HG02759 (cell line): ENCODE results near the gene CSGALNACT2.

Experiments
- ATAC-seq: cut with Tn5 transposase; IDR thresholded peaks from one replicate; pipeline ENCODE4 v1.9.1; 2021; ENCODE audit warnings: mild to moderate bottlenecking, moderate library complexity; ENCODE audit not compliant: unreplicated experiment

The CSGALNACT2 gene

DNA sequence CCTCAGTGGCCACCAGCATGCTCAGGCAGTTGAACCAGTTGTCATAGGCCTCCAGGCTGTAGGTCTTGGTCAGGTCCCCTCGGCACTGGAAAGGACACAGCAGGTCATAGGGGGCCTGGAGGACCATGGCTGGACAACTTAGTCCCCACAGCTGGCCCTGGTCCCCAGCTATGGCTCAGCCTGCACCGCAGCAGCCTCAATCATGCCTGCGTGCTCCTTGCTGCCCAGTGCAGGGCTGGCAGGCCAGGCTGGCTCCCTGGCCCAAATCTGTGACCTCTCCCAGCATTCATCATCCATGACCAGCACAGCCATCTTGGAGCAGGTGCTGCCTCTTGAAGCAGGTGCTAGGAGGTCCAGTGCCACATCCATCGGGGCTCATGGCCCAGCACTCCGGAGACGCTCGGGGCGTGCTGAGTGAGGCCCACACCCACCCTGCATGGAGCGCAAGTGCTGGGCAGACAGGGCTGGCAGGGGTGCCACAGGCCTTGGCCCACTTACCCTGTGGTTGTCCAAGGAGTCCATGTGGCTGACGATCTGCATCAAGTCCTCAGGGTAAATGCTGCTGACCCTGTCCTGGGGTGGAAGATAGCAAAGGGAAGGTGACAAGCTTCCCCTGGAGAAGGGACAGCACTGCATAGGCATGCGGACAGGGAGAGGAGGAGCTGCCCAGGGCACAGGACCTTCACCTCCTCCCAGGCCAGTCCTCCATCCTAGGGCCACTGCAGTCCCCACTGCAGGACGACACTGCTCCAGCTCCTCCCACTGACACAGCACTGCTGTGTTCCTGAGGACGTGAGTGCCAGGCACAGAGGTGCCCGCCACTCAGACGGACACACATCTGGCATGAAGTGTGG is 61.7 kb downstream of the CSGALNACT2 start:
- no peak for ATAC-seq

DNA sequence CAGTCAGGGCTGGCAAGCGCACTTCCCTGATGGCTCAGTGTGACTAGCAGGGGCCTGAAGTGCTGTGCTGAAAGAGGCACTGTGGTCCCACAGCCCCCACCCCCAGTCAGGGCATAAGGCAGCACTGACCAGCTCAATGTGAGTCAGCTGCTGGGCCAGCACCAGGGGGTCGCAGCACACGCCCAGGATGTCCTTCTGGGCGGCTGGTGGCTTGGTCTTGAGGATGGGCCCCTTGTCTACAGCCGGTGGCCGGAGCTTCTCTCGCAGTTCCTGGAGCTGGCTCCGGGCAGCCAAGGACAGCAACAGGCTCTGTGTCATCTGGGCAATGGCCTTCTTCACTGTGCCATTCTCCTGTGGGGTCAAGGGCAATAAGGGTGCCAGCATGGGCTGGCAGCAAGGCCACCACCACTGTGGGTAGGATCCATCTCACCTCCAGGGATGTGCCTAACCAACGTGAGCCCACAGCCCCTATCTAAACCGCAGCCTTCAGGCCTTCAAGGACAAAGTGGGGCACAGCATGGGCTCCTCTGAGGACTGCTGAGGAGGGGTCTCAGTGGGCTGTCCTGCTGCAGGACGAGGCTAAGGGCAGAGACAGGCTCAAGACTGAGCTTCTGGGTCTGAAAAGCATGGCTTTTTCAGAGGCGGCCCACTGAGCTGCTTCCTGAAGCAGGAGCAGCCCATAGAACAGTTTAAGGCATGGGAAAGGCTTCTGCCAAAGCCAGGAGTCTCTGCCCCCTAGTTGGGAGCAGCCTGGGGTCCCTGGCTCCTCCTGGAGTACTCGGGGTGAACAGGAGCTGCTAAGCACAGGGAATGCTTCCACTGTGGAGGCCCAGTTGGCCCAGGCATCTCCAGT is 62.5 kb downstream of the CSGALNACT2 start:
- ATAC-seq: no peak

DNA sequence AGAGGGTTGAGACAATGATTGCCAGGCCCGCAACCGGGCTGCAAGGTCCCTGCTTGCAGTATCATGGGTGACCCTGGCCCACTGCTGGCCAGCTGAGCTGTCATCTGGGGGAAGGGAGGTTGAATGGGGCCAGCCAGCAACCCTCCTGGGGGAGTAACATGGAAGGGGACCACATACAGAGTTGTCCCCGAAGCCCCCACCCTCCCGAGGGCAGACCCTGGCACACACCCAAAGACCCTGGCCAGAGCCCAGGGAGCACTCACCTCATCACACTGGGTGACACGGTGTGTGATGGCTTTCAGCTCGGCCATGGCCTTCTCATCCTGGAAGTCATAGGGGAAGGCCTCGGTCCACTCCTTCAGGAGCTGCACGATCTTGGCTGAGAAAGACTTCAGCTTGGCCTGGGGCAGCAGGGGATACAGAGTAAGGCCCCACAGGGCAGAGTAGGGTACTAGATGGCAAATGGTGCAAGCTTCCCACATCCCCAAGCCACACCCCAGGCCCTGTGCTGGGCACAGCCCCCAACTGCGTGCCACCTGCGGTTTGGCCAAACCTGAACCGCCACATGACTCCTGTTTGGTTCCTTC is 63.4 kb downstream of the CSGALNACT2 start:
- no peak for ATAC-seq

DNA sequence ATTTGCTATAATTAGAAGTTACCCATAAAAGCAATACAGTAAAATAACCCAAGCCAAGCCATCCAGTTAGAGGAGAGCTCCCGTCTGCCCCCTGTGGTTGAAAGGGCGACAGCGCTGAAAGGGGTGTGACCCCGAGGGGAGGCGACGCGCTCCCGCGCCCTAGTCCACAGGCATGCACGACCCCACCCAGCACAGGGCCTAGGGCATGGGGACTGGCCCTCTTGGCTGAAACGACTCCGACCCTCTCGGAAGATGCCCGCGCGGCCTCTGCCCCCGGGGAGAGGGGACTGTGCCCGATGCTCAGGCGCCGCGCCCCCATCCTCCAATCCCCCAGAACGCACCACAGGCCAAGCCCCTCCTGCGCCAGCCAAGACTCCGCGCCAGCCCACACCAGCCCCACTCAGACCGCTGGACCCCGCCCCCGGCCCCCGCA is 64.0 kb downstream of the CSGALNACT2 start:
- ATAC-seq: peak; percentile 57

DNA sequence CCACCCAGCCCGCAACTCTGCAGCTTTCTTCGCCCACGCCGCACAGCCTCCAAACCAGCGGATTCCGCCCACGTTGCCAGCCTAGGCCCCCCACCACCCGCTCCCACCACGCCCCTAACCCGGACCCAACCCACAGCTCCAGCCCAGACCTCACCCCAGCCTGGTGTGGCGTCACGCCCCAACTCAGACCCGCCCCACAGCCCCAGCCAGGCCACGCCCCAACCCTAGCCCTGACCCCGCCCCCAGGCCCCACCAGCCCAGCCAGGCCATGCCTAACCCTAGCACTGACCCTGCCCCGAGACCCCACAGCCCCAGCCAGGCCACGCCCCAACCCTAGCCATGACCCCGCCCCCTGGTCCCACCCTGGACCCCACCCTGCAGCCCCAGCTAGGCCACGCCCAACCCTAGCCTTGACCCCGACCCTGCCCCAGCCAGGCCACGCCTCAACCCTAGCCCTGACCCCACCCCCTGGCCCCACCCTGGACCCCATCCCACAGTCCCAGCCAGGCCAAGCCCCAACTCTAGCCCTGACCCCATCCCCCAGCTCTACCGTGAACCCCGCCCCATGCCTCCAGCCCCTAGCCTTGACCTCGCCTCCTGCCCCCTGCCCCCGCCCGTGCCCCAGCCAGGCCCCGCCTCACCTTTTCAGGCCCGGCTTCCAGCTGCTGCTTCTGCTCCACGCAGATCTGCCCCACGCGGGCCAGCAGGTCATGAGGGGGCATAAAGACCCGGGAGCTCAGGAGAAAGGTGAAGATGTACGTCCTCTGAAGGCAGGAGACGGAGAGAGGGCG is 64.6 kb downstream of the CSGALNACT2 start:
- ATAC-seq: peak; percentile 44

DNA sequence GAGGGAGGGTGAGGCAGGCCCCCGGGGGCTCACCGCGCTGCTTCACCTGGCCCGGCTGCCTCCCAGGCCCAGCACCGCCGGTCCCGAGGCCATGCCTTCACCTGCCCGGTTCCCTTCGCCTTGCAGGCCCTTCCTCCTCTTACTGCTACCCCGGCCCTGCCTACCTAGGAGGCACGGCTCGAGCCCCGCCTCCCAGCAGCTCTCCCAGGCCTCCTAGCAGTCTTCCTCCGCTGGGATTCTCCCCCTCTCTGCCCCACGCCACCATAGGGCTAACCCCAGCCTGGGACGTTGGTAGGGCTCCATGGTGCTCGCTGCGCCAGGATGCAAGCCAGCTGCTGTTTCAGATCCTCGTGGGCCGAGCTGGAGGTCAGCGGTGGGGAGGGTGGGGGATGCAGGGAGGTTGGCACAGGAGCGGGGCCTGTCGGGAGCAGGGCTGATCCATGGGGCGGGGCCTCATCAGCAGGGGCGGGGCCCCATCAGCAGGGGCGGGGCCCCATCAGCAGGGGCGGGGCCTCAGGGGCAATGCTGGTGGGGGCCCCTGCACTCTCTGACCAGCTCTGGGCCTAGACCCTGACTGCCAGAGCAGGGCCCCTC is 65.3 kb downstream of the CSGALNACT2 start:
- ATAC-seq: no peak

DNA sequence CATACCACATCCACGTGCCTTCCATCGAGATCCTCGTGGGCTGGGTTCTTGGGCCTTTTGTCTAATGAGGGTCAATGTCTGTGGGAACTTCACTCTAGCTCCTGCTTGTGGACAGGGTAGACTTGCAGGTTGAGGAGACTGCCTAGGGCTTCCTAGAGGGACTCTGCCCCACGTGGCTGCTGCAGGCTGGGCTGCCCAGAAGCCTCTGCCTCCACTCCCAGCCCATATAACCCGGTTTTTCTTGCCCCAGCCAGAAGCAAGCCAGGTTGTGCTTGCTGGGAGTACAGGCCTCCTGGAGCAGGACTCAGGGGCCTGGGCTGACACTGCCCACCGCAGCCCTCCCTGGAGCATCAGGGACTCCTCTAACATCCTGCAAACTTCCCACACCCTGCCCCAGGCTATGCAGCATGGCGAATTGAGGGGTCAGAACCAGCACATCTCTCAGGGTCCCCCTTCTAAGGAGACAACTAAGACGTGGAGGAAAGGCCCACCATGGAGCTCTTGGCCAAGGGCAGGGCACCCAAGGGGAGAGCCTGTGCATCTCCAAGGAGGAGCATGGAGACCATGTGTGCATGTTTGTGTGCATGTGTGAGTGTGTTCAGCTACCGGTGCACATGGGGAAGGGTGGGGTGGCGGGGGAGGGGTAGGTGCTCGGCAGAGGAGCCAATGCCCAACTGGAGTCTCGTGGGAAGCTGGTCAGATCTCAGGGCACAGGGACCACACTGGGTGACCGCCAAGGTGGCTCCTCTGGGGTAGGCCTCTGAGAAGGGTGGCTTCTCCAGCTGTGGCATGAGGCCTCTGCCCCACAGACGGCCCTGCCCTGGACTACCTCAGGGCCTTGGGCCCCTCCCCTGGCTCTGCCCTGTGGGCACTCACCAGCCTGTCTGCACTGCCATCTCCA is 66.0 kb downstream of the CSGALNACT2 start:
- ATAC-seq: peak; percentile 1

DNA sequence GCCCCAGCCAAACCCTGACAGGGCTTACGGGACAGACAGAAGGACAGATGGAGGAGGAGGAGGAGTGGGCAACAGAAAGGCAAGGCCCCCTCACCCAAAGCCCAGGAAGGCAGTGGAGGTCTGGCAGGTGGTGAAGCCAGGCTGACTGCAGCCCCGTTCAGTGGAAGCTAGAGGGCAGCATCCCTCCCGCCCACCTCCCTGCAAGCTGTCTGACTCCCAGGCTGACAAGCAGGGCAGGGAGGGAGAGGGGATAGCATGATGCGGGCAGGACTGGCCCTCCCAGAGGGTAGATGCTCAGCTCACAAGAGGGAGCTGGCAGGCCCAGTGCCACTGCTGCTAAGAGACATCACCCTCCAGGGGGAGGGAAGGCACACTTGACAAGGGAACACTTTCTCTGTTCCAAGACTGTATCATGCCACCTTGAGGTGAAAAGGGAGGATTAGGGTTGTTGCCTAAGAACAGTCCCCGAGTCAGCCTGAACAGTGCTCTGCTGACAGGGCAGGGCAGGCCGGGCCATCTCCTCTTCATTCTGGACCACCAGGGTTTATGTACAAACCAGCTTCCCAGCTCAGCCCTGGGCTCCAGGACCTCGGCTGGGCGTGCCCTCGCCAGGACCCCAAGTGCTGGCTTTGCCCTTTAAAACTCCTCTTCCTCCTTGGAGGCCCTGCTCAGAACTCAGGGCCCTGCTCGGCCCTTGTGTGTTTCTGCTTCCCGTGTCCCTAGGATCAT is 66.9 kb downstream of the CSGALNACT2 start:
- peak; percentile 71 for ATAC-seq

DNA sequence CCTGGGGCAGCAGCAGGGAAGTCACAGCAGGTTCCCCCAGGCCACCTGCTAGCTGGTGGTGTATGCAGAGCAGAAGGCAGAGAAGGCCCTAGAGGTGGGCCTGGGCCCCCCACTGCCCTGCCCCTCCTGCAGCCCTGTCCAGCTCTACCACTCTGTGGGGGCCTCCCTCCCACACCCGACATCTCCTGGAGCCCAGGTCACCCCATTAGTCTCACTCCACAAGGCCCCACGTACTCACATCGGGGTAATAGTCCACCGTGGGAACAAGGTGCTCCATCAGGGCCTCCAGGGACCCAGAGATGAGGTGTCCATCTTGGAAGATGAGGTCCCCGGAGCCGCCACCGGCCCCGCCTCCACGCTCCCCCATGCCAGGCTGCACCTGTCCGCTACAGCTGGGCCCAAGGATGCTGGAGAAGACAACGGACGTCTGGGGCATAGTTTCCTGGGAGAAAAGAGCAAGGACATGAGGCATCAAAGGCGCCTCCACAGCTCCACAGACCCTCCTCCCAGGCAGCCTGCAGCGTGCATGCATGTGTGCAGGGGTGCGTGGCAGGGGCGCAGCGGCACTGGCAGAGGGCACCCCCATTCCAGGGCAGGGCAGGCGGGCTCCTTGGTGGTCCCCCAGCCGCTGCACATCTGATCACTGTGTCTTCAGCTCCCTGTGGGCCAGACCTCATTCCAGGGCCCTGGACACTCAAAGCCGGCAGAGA is 67.6 kb downstream of the CSGALNACT2 start:
- no peak for ATAC-seq

DNA sequence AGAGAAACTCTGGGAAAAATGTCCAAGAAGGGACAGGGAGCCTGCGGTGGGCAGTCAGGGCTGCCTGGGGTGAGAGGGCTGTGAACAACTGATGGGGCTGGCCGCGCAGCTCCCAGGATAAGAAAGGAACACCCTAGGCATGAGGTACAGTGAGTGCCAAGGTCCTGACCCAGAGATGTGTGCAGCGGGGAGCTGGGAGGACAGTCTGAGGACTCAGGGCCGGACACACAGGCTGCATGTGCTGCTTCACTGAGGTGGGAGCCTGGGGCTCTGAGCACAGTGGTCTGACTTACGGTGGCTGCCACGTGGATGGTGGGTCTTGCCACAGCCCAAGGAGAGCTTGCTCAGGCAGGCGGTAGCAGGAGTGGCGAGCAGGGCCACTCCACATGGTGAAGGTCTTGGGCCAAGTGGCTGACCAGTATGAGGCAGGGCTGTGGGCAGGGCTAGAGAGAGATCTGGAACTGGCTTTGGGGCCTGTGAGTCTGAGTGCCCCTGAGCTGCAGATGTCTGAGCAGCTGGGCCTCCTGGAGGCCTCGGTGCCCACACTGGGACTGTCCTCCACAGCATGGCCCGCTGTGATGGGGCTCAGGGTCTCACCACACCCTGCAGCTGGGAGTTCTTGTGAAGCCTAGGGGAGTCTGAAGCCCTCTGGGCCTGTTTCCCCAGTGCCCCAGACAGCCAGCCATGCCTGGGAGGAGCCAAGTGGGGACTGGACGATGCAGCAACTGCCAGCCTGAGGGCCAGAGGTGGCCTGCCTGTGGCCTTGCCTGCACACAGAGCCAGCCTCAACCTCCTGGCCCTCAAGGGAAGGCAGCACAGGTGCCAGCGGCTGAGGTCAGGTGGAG is 68.4 kb downstream of the CSGALNACT2 start:
- no peak for ATAC-seq

DNA sequence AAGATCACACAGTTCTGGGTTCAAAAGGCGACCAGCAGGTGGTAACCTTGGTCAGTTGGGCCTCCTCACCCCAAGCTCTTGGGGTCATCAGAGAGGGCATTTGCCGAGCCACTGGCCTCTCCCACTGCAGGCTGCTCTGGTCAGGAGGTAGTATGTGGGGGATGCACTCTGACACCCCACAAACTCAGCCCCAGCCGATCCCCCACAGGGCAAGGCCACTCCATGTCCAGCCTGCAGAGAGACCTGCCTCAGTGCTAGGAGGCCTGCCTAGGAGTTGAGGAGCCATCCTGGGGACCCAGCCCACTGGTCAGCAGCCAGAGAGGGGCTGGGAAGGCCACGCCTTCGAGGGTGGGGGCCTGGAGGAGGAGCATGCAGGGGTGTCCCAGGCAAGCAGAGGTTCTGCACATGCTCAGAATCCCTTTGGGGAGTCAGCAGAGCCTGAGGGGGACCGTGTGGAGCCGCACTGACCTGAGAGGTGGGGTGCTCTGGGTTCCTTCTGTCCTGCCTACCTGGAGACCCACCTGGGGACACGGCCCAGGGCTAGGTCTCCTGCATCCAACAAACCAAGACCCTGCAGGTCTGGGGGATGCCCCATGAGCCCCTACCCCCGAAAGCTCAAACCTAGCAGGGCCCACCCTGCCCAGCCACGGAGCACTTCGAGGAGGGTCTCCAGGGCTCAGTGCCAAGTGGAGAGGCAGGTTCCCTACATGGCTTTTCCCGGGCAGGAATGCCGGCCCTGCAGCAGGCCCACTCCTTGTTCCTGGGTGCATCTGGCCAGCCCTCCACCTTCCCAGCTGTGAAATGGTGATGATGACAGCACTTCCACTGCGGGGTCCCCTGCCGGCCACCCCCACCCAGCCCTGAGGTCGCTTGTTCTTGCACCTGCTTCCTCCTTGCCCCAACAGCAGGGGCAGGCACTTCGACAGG is 70.2 kb downstream of the CSGALNACT2 start:
- no peak for ATAC-seq

DNA sequence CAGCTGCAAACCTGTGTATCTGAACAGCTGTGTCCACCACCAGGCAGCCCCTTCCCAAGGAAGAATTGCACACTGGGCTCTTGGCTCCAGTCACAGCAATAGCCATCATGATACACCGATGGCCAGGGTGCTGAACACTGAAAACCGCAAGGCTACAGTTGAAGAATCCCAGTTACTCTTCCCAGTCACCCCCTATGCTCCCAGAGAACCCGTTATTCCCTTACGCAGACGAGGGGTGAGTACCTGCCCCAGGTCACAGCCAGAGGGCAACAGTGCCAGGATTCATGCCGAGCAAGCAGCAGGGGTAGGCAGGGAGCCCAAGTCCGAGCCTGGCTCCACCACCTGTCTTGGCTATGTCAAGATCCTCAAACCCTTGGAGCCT is 70.8 kb downstream of the CSGALNACT2 start:
- ATAC-seq: no peak

DNA sequence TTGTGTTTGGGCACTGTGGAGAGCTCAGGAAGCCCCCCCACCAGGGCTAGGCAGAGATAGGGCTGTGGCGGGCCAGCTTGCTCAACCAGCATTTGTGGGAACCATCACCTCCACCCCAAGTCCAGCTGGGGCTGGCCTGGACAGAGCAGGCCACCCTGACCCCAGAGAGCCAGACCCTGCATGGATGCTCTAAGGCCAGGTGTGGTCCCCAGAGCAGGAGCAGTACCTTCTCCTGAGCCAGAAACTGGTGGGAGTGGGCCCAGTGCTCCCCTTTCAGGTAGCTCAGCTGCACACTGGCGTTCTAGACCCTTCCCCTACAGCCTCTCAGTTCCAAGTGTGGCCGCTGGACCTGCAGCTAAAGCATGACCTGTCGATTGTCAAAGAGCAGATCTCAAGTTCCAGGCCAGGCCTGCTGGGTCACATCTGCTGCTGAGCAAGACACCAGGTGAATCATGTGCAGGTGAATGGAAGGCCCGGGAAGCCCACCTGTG is 71.5 kb downstream of the CSGALNACT2 start:
- ATAC-seq: no peak

DNA sequence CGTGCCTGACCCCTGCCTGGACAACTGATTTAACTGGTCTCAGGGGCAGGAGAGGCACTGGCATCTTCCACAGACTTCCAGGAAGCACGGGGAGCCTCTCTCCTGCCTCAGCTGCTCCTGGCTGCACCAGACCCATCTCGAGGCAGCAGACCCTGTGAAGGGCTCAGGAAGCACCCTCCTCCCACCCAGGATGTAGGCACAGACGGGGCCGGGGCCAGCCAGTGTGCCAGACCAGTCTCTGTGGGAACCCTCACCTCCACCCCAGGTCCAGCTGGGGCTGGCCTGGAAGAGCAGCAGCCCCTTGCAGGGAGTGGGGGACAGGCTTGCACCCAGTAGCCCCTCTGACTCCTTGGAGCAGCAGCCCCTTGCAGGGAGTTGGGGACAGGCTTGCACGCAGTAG is 72.3 kb downstream of the CSGALNACT2 start:
- ATAC-seq: no peak

DNA sequence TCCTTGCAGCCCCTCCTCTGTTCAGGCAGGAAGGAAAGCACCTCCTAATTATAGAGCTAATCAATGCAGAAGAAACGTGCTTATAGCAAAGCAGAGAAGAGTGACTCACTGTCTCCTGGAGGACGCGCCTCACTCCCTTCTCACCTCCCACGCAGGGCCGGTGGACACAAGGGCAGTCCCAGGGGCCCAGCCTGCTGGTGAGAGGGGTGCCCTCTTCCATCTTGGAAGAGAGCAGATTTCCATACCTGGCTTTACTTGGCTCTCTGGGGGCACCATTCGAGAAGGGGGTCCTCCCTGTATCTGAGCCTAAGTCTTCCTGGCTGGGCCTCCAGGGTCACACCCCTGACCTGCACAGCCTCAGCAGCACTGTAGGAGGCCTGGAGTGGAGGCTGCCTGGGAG is 72.8 kb downstream of the CSGALNACT2 start:
- ATAC-seq: no peak
